ENCODE data around the gene SLC22A23.
A peak's percentile ranks its signal among the peaks of the same experiment; 100 is the strongest.

SLC22A23 gene

DNA sequence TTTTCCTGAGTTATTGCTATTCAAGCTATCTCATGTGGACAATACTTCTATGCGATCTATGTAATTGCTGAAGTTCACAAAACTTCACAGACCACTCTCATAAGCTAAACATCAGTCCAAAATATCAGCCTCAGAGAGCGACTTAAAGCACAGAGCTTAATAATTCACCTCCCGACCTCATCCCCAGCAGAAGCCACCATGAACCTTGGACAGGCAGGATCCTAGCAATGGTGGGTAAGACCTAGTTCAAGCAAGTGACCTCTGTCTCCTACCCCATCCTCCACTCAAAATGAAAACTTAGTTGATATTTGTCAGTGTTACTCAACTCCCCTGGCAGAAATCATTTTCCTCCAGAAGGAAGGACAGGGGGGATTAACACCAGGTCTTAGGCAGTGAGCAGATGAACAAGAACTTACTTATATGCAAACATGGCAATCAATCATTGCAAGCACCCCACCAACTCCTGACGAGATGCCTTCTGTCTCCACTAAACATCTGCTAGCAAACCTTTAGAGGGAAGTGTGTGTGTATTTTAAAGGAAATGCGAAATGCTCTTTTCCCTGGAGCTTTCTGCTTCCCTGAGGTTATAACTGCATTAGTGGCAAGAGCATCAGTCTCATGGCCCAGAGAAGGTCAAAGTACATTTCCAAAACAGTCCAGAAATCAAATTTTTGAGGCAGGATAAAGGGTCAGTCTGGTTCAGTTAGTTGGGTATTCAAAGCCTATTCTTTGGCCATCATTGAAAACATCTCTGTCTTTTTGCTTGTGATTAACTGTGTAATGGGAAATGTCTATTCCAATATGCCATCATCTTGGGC, 90.0 kb downstream of the SLC22A23 start:
- DNase-seq = peak; percentile 91

DNA sequence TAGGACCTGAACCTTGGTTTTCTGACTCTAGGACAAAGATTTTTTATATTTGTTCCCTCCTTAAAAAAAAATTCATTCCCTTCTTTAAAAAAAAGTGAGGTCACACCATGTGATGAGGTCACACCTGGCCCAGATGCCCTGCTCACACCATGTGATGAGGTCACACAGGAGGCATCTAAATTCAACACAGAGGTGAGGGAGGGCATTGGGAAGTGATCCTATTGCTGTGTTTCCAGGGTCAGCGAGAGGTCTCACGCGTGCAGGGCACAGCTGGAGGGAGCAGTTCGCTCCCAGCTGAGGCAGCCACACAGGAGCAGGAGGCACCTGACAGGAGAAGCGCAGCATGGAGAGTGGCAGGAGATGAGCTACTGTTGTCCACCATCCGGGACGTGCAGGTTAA, 92.5 kb downstream of the SLC22A23 start:
- no peak for DNase-seq

DNA sequence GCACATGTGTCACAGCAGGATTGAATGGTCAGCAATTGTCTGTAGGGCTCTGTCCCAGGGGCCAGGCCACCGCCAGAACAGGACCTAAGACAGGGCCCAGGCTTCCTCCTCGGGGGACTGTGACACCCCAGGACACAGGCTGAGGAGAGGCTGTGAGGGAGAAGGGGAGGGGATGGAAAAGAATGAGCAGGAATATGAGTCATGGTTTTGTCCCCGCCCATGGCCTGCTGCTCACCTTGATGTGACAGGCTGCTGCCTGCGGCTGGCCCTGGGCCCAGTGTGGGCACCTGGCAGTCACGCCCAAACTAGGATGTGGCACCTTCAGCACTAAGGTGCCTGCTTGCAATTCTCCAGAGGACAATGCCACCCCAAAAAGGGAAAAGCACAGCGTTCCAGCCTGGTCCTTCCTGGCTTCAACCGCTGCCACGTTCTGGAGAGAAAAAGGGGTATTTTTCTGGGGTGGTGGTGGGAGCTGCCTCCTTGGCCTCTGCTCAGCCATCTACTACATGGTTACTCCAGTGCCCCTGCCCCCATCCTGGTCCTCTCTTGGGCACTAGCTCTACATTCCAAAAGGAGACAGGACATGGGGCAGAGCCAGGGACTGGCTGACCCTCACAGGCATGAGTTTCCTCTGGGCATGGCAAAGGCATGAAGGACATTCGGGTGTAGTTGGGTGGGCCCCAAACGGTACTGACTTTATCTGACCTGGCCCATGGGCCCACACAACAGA, 93.4 kb downstream of the SLC22A23 start:
- DNase-seq = no peak

DNA sequence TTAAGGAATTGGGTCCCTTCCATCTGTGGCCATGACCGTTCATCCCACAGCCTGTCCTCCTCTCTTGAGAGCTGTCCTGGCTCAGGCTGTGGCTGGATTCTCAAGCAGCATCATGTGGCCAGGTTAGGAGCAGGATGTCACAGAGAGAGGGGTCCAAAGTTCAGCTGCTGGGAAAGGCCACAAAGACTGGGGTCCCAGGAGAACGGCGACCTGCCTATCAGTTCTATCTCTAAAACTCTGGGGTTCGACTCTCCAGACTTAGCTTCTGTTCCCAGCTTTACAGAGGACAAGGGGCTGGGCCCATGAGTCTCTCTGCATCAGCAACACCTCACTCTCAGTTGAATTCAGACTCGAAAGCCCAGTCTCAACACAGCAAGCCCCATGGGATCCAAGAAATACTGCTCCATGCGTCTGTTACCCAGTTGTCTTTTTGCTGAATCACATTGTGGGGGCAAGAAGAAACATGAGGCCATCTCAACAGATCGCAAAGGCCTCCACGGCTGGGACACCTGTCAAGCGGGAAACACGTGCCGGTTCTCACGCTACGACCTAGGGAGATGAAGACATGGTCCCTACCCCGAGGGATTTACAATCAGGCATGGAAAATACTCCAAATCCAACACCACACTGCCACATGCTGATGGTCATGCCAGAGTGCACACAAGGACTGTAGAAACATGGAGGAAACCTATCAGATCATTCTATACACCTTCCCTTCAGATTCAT, 95.4 kb downstream of the SLC22A23 start:
- peak; percentile 36 for DNase-seq

DNA sequence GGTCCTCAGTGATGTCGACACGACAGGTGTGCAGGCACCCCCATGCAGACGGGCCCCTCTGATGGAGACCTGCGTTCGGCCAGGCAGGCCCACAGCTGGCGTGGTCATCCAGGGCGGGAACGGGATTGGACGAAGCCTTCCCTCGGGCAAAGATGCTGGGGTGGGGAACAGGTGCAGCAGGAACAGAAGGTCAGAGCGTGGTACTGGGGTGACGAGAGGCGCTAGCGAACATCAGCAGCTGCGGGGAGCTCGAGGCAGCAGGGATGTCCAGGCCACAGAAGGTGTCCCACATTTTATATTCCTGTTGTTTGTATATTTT, 96.2 kb downstream of the SLC22A23 start:
- DNase-seq = no peak

DNA sequence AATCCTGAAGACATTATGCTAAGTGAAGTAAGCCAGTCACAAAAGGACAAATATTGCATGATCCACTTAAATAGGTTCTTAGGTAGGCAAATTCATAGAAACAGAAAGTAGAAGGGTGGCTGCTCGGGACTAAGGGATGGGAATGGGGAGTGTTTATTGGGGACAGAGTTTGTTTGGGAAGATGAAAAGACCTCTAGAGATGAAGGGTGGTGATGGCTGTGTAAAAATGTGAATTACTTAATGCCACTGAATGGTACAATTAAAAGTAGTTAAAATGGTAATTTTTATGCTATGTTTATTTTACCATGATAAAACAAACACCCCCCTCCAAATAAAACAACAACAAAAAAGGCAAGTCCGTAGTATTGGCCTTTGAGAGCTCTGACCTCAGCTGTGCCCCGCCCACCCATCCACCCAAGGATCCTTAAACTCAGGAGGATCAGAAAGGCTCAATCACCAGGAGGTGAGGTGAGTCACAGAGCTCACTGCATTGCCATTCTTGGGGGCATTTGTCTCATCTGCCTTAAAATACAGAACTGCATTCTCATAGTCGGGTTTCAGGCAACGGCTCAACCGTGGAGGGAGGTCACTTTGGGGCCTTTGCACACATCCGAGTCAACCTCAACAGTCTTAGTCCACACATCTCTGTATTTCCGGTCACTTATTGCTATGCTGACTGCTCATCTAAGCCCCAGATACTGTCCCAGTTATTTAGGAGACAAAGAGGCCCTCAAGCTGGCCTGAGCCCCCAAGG, 96.7 kb downstream of the SLC22A23 start:
- DNase-seq = no peak

DNA sequence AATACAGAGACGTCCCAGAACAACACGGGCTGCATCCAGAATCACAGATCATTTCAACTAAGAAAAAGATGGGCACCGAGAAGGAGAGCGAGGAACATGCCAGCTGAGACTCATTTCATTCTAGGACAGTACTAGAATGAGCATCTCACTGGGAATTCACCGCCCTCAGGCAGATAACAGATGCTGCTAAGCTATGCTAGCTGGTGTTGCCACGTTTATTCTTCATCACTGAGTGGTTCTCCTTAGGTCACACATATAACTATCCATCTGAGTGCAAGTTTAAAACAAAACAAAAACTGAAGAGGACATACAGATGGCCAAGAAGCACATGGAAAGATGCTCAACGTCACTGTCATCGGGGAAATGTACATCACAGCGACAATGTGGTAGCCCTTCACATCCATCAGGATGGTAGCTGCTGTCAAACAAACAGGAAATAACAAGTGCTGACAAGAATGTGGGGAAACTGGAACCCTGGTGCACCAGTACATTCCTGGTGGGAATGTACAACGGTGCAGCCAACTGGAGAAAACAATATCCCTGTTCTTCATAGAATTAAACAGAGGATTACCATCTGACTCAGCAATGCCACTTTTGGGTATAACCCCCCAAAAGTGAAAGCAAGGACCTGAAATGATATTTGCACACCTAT, 97.6 kb downstream of the SLC22A23 start:
- DNase-seq = no peak

DNA sequence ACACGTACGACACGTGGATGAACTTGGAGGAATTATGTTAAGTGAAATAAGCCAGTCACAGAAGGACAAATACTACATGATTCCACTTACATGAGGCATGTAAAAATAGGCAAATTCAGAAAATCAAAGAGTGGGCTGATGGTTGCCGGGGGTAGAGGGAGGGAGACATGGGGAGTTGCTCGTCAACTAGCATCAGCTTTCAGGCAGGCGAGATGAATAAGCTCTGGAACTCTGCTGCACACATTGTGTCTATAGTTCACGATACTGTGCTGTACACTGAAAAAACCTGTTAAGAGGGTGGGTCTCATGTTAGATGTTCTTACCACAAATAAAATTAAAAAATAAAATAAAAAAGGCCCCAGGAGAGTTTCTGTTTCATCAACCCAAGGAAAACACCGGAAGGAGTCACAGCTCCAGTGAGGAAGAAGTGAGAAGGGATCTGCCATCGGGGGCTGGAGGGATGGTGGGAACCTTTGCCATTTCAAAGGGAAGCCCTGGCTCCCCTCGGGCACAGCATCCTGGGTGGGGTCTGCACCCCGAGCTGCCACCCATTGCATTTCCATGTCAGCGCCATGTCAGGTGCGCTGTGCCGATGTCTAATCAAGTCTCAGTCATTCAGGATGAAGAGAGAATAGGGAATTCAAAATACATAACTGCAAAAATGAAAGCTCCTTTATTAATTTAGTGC, 98.3 kb downstream of the SLC22A23 start:
- no peak for DNase-seq

DNA sequence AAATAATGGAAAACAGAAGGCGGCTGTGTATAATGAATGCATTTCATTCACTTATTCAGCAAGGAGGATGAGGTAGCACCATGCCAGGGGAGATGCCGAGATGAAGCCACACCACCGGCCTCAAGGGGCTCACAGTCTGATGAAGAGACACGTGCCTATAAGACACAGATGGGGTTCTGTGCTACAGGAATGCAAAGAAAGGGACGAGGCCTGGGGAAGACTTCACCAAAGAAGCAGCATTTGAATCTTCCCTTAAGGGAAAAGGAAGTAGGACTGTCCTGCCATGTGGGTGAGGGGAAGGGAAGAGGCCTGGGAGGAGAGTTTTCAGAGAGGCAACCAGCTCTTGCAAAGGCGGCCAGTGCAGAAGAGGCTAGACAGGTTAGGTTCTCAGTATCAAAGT, 99.2 kb downstream of the SLC22A23 start:
- DNase-seq = peak; percentile 29

DNA sequence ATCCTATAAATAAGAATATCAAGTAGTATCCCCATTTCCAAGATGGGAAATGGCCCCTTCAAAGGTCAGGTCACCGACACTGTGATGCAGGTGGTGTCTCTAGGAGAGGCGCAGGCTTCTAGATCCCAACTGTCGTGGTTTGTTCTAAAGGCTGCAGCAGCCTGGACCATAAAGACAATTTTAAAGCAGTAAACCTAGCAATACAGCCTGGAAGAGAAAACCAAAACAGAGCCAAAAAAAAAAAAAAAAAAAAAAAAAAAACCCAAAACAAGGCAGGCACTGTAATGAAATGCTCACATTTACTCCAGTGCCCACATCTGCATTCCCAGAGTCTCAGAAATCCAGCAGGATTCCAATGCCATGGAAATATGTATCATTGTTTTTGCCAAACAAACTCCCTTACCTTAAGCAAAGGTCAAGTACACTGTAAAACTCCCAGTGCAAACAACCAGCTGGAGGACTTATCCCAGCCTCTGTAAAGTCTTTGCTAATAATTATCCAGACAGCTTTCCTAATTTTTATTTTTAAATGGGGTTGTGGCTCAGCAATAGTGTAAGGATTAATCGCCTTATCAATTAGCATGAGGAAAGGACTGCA, 99.9 kb downstream of the SLC22A23 start:
- peak; percentile 68 for DNase-seq

DNA sequence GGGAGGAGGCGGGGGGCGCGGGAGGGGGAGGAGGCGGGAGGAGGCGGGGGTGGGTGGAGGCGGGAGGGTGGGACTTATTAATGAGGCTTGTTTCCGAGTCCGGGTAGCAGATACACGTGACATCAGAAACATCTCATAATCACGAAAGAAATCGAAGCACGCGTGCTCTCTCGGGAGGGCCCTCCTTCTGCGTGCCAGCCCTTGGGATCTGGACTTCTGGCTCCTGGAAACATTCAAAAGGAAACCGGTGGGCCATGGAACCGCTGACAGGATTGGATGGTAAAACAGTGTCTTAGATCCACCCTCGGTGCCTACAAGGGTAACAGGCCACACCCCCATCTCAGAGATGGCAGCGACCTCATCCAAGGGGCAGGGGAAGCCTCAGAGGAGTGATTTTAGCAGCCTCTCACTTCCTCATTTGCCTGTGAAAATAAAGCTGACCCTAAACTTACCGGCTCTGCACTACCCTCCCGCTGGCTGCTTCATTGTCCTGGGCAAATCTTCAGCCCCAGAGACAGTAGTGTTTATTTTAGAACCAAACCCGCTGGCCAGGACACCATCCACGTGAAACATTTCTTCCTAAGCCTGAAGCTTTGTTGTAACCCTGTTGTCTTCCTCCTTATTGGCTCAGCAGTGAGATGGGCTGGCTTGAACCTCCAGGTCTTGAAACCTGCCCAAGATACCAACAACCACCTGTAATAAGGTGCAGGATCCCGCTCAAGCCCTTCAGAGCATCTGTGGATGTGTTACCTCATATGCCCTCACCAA, 100.6 kb downstream of the SLC22A23 start:
- peak; percentile 95 for DNase-seq

DNA sequence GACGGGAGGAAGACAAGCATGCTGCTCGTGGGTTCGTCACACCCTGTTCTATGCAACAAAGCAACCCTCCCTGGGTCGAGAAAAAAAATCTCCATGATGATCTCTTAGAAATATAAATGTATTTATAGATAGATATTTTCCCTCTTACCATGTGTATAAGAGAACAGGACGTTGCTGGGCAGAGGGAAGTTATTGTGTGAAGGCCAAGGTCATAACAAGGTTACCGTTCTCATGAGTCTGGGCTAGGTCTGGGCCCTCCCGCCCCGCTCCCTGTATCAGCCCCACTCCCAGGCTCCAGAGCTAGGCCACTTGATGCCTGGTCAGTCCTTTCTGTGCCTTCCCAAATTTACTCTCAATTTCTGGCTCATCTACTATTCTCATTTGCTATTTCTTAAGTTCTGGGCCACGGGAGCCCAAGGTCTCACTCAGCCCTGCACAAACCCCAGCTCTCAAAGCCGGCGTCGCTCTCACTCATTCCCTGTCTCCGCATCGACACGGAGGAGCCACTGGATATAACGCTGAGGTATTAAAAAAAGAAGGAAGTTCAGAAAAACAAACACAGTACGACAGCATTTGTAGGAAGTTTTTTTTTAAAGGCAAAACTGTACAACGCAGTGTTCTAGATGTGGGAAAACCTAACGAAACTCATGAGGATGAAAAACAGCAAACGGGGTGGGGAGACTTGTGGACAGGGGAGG, 101.3 kb downstream of the SLC22A23 start:
- peak; percentile 77 for DNase-seq

DNA sequence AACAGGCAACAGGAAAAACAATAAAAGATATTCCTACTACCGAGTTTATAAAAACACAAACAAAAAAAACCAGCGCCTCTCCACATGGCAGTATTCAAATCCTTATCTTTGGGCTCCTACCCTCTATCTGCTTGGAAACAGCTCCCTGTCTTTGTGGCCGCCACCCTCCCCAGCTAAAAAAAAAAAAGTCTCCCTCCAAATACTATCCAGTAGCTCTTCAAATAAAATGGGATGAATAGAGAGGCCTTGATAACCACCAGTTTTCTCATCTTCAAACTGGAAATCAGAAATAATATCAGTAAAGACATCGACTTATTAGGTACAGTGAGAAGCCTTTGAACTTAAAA, 101.9 kb downstream of the SLC22A23 start:
- DNase-seq = no peak

DNA sequence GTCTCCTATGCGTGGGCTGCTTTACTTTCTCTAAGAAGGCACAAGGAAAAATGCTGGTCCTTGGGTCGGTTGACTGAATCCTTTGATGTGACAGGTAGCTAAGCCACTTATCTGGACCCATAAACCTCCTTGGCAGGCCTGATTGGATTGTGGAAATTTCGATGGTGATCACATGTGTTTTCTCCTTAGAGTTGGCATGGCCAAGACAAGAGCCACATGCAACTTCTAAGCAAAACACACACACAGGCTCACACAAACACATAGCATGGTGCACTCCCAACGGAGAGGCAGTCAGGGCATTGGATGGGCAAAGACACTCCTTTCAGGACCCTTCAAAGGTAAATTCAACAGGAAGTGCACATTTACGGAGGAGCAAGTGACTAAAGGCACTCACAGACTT, 102.9 kb downstream of the SLC22A23 start:
- peak; percentile 59 for DNase-seq

DNA sequence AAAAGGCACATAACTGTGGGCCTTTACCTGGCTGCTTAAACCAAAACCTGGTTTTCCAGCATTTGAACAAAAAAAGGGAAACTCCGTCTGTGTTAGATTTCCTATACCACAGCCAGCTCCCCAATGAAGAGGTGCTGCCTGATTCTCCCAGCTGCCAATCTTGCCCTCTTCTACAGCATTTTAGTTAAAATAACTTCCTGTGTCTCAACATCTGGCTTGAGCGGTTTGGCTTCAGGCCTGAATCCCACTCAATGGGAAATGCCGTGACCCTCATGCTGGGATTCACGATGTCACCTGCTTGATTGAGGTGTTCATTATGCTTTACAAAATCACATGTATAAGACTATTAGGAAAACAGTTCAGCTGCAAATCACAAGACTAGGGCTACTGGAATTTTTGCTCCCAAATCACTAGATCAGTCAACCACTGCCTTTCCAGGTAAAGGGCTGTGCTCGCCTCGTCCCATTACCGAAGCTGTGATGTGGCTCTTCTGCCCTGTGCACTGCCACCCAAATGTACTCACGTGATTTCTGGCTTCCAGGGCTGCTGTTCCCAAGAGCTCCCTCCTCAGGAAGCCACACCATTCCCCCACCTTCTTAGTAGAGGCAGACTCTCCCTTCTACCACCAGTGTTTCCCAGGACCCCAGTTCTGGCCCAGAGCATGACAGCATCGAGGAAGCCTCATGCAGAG, 103.5 kb downstream of the SLC22A23 start:
- DNase-seq = no peak

DNA sequence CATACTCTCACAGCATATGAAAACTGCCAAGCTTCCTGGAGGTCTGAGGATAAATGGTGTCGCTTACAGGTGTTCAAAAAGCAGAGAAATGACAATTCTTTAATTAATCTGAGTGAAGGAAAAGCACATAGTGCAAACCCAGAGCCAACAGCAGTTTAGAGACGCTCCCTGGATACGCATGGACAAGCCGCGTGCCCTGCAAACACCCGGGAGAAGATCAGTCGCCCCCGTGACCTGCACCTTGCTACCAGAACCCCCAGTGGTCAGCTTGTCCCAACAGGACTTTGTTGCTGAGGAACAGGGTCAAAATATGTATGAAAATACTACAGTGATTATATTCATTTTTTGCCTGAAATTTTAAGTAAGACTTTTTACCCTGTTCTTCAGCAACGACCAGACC, 104.2 kb downstream of the SLC22A23 start:
- DNase-seq = no peak

DNA sequence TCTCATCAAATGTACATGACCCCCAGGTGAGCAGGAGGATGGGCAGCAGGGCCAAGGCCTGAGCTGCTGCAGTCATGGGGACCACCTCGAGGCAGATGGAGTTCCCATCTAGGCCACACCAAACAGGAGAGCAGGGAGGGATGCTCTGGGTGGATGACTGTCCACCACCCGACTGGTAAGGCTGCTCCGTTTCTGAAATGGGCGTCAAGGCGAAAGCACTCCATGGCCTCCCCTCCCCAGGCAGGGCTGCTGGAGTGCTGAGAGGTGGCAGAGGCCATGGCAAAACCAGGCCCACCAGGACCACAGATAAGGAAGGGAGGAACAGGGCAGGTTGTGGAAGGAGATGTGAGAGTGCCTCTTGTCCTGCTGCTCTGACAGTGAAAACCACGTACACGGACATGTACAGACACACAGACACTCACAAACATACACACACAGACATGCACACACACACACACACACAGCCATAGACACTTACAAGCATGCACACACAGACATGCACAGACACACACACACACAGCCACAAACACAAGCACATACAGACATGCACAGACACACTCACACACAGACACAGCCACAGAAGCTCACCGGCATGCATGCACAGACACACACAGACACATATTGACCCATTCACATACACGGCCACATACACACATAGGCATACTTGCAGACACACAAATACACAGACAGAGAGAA, 104.9 kb downstream of the SLC22A23 start:
- no peak for DNase-seq

DNA sequence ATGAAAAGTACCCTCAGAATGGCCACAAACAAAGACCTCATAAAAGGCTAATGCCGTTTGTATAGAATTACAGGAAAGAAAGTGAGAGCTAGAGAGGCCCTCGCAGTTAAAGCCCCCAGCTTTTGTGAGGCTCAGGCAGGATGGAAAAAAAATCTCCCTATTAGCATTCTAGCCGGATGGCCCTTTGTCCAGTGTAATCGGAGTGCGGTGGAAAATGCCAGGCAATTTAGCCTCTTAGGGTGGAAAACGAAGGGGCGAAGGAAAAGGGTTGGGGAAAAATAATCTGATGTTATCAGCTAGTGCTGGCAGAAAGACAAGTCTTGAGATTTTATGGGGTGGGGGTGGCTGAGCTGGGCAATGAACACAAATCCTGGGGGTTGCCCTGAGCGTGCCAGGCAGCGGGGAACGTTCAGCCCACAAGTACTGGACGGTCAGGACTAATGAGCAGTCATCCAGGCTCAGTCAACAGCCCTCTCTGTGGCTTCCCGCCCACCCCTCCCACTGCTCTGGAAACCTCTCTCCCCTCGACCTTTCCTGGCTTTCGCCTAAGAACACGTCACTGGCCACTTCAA, 105.7 kb downstream of the SLC22A23 start:
- peak; percentile 54 for DNase-seq

Data from NCI-H82 (cell line).